ENCODE measurements around the gene COX14. TPM values are rescaled to one million over a fixed set of nuclear protein-coding genes. Genes with fewer than 3 reads are reported as not detected.

Gene COX14
- 100 to 1,000 TPM in 1 of 4 donors, 10 to 100 TPM in 3; 14.3 to 121 (median 45.4) TPM for total RNA-seq

- TF ChIP-seq CTCF (IDR thresholded peaks at IDR 0.05) (peak; percentile 87 to 97 (median 92)), POLR2A (IDR thresholded peaks at IDR 0.05) (peak; percentile 86 to 93)
- H3K27ac ChIP-seq: peak within 1 kb of the TSS; percentile 84 to 92
Measured at GRCh38 chr12:50111693-50112455, at the start of gene COX14. TSS of gene COX14 (plus strand) at chr12:50112236. CDS start at chr12:50120044, 7,808 bp downstream.

GRCh38 chr12:50062728-50063460 is 49.1 kb upstream of the COX14 start:
- Histone ChIP-seq H3K27me3 (no peaks in the 10 kb centered on the region), H3K9me3 (no peaks in the 10 kb centered on the region), H3K4me3 (no peak overlapping the region), H3K36me3 (no peaks in the 10 kb centered on the region), H3K4me1 (no peaks in the 10 kb centered on the region), H3K27ac (no peak overlapping the region)
- DNase-seq: no peak
- no peak for TF ChIP-seq CTCF (IDR thresholded peaks at IDR 0.05)
- TF ChIP-seq POLR2A (IDR thresholded peaks at IDR 0.05): no peak
- intact Hi-C loops (cut with DNase I; ENCODE audit: low total_unique reads): no loop called here

More at GRCh38 chr12:50111693-50112455, at the start of gene COX14:
- Histone ChIP-seq H3K4me3 (peak within 1 kb of the TSS; percentile 70 to 74), H3K4me1 (peaks cover 3 to 15% of the 10 kb centered on the region in 2 donors), H3K9me3 (no peaks in the 10 kb centered on the region), H3K36me3 (no peaks in the 10 kb centered on the region), H3K27me3 (no peaks in the 10 kb centered on the region)
- intact Hi-C loops (cut with DNase I; ENCODE audit: low total_unique reads): no loop called here
- DNase-seq: peak; percentile 99

- H3K27ac ChIP-seq: peak overlapping the region in 1 of 2 donors; percentile 28
- no peak for TF ChIP-seq POLR2A (IDR thresholded peaks at IDR 0.05)
- TF ChIP-seq CTCF (IDR thresholded peaks at IDR 0.05): no peak
- no peak overlapping the region for H3K4me3 ChIP-seq
- H3K9me3 ChIP-seq: no peaks in the 10 kb centered on the region
- H3K27me3 ChIP-seq: no peaks in the 10 kb centered on the region
- no peaks in the 10 kb centered on the region for H3K4me1 ChIP-seq
- intact Hi-C loops (cut with DNase I; ENCODE audit: low total_unique reads): no loop called here
- no peak for DNase-seq
- no peaks in the 10 kb centered on the region for H3K36me3 ChIP-seq
Measured at GRCh38 chr12:50065726-50066310, 46.2 kb upstream of the COX14 start.

- intact Hi-C loops (cut with DNase I; ENCODE audit: low total_unique reads): no loop called here
Measured at GRCh38 chr12:50066402-50066801, 45.6 kb upstream of the COX14 start.

More at GRCh38 chr12:50066402-50066801, 45.6 kb upstream of the COX14 start:
- Histone ChIP-seq H3K4me3 (no peak overlapping the region), H3K36me3 (no peaks in the 10 kb centered on the region), H3K4me1 (no peaks in the 10 kb centered on the region), H3K9me3 (no peaks in the 10 kb centered on the region), H3K27ac (peak overlapping the region in 1 of 2 donors; percentile 28), H3K27me3 (no peaks in the 10 kb centered on the region)
- TF ChIP-seq CTCF (IDR thresholded peaks at IDR 0.05) (no peak), POLR2A (IDR thresholded peaks at IDR 0.05) (no peak)
- DNase-seq: no peak

Data from uterus (tissue), 4 donors.